ENCODE measurements around the gene FAM153A. TPM values are rescaled to one million over a fixed set of nuclear protein-coding genes. Genes with fewer than 3 reads are reported as not detected.
"Not testable (repeated sequence)": the region's sequence is repeated elsewhere in the genome, so short reads cannot be mapped to it uniquely, and the experiment has no call there.

The FAM153A gene
- 1 to 10 TPM; 5.8 to 6.7 TPM for total RNA-seq
- polyA plus RNA-seq: 0.67 TPM

- H3K36me3 ChIP-seq (ENCODE audit: insufficient read depth, low read length); H3K4me3 Mint-ChIP-seq; POLR2A ChIA-PET; H3K4me1 Mint-ChIP-seq; H3K4me3 ChIP-seq (ENCODE audit: low read length); H3K36me3 Mint-ChIP-seq; H3K27ac Mint-ChIP-seq; H3K27me3 ChIP-seq (ENCODE audit: insufficient read depth, low read length, poor library complexity, severe bottlenecking); H3K27ac ChIP-seq (ENCODE audit: low read depth, low read length); H3K9me3 Mint-ChIP-seq; H3K4me1 ChIP-seq (ENCODE audit: insufficient read depth, low read length); H3K27me3 Mint-ChIP-seq; H3K9me3 ChIP-seq (ENCODE audit: low read length); CTCF ChIA-PET: not testable (repeated sequence)
- DNase-seq: peak in 2 of 5 donors; percentile 9 to 38
Measured at GRCh38 chr5:177782792-177783633, at the start of gene FAM153A. Gene FAM153A, minus strand, starts transcription at chr5:177782899.

GRCh38 chr5:177832287-177832686 is 49.6 kb upstream of the FAM153A start:
- H3K4me3 ChIP-seq (ENCODE audit: low read length); H3K27ac Mint-ChIP-seq; H3K27me3 ChIP-seq (ENCODE audit: insufficient read depth, low read length, poor library complexity, severe bottlenecking); H3K9me3 ChIP-seq (ENCODE audit: low read length); H3K4me3 Mint-ChIP-seq; H3K4me1 ChIP-seq (ENCODE audit: insufficient read depth, low read length); CTCF ChIA-PET; H3K9me3 Mint-ChIP-seq; H3K4me1 Mint-ChIP-seq; H3K27me3 Mint-ChIP-seq; H3K36me3 ChIP-seq (ENCODE audit: insufficient read depth, low read length); H3K27ac ChIP-seq (ENCODE audit: low read depth, low read length); H3K36me3 Mint-ChIP-seq; DNase-seq; POLR2A ChIA-PET: not testable (repeated sequence)

- H3K27ac Mint-ChIP-seq; POLR2A ChIA-PET; H3K9me3 Mint-ChIP-seq; H3K27me3 ChIP-seq (ENCODE audit: insufficient read depth, low read length, poor library complexity, severe bottlenecking); H3K27me3 Mint-ChIP-seq; CTCF ChIA-PET; H3K9me3 ChIP-seq (ENCODE audit: low read length); H3K36me3 Mint-ChIP-seq; H3K4me1 Mint-ChIP-seq; H3K4me1 ChIP-seq (ENCODE audit: insufficient read depth, low read length); H3K4me3 ChIP-seq (ENCODE audit: low read length); H3K4me3 Mint-ChIP-seq; H3K27ac ChIP-seq (ENCODE audit: low read depth, low read length); H3K36me3 ChIP-seq (ENCODE audit: insufficient read depth, low read length): not testable (repeated sequence)
- DNase-seq: peak in 3 of 5 donors; percentile 34 to 67 (median 52)
Measured at GRCh38 chr5:177826073-177826472, 43.4 kb upstream of the FAM153A start.

GRCh38 chr5:177824776-177825175 is 42.1 kb upstream of the FAM153A start:
- H3K4me1 Mint-ChIP-seq, CTCF ChIA-PET, H3K27ac Mint-ChIP-seq: not testable (repeated sequence)

GRCh38 chr5:177822489-177822888 is 39.8 kb upstream of the FAM153A start:
- H3K36me3 Mint-ChIP-seq, CTCF ChIA-PET: not testable (repeated sequence)

More at GRCh38 chr5:177824776-177825175, 42.1 kb upstream of the FAM153A start:
- H3K27me3 ChIP-seq (ENCODE audit: insufficient read depth, low read length, poor library complexity, severe bottlenecking); H3K27ac ChIP-seq (ENCODE audit: low read depth, low read length); H3K9me3 ChIP-seq (ENCODE audit: low read length); H3K4me3 Mint-ChIP-seq; H3K27me3 Mint-ChIP-seq; DNase-seq; H3K4me3 ChIP-seq (ENCODE audit: low read length); H3K36me3 ChIP-seq (ENCODE audit: insufficient read depth, low read length); H3K4me1 ChIP-seq (ENCODE audit: insufficient read depth, low read length); H3K36me3 Mint-ChIP-seq; POLR2A ChIA-PET; H3K9me3 Mint-ChIP-seq: not testable (repeated sequence)

GRCh38 chr5:177819664-177820063 is 37.0 kb upstream of the FAM153A start:
- DNase-seq; H3K27me3 ChIP-seq (ENCODE audit: insufficient read depth, low read length, poor library complexity, severe bottlenecking); H3K27ac ChIP-seq (ENCODE audit: low read depth, low read length); H3K4me1 Mint-ChIP-seq; H3K36me3 ChIP-seq (ENCODE audit: insufficient read depth, low read length); H3K4me3 ChIP-seq (ENCODE audit: low read length); H3K27ac Mint-ChIP-seq; H3K9me3 Mint-ChIP-seq; H3K4me1 ChIP-seq (ENCODE audit: insufficient read depth, low read length); H3K9me3 ChIP-seq (ENCODE audit: low read length); H3K36me3 Mint-ChIP-seq; H3K27me3 Mint-ChIP-seq; CTCF ChIA-PET; H3K4me3 Mint-ChIP-seq; POLR2A ChIA-PET: not testable (repeated sequence)

More at GRCh38 chr5:177822489-177822888, 39.8 kb upstream of the FAM153A start:
- H3K27ac Mint-ChIP-seq; H3K4me1 ChIP-seq (ENCODE audit: insufficient read depth, low read length); H3K4me1 Mint-ChIP-seq; H3K27ac ChIP-seq (ENCODE audit: low read depth, low read length); DNase-seq; H3K4me3 Mint-ChIP-seq; POLR2A ChIA-PET; H3K36me3 ChIP-seq (ENCODE audit: insufficient read depth, low read length); H3K4me3 ChIP-seq (ENCODE audit: low read length); H3K27me3 Mint-ChIP-seq; H3K9me3 ChIP-seq (ENCODE audit: low read length); H3K27me3 ChIP-seq (ENCODE audit: insufficient read depth, low read length, poor library complexity, severe bottlenecking); H3K9me3 Mint-ChIP-seq: not testable (repeated sequence)

- H3K36me3 Mint-ChIP-seq; H3K27ac ChIP-seq (ENCODE audit: low read depth, low read length); POLR2A ChIA-PET: not testable (repeated sequence)
Measured at GRCh38 chr5:177812814-177813425, 30.2 kb upstream of the FAM153A start.

GRCh38 chr5:177812160-177812743 is 29.6 kb upstream of the FAM153A start:
- H3K27me3 Mint-ChIP-seq; CTCF ChIA-PET; H3K9me3 Mint-ChIP-seq; POLR2A ChIA-PET; H3K27ac Mint-ChIP-seq; H3K9me3 ChIP-seq (ENCODE audit: low read length); H3K4me3 ChIP-seq (ENCODE audit: low read length); H3K4me1 Mint-ChIP-seq; H3K36me3 ChIP-seq (ENCODE audit: insufficient read depth, low read length); H3K27ac ChIP-seq (ENCODE audit: low read depth, low read length); H3K36me3 Mint-ChIP-seq; H3K4me3 Mint-ChIP-seq; H3K4me1 ChIP-seq (ENCODE audit: insufficient read depth, low read length); H3K27me3 ChIP-seq (ENCODE audit: insufficient read depth, low read length, poor library complexity, severe bottlenecking): not testable (repeated sequence)
- peak in 3 of 5 donors; percentile 32 to 55 (median 43) for DNase-seq

More at GRCh38 chr5:177812814-177813425, 30.2 kb upstream of the FAM153A start:
- H3K27me3 ChIP-seq (ENCODE audit: insufficient read depth, low read length, poor library complexity, severe bottlenecking); H3K27me3 Mint-ChIP-seq; H3K4me3 ChIP-seq (ENCODE audit: low read length); H3K4me1 Mint-ChIP-seq; H3K4me3 Mint-ChIP-seq; H3K9me3 Mint-ChIP-seq; H3K9me3 ChIP-seq (ENCODE audit: low read length); CTCF ChIA-PET; H3K36me3 ChIP-seq (ENCODE audit: insufficient read depth, low read length); DNase-seq; H3K27ac Mint-ChIP-seq; H3K4me1 ChIP-seq (ENCODE audit: insufficient read depth, low read length): not testable (repeated sequence)
